Measurements from ENCODE around the gene RPS2.

Gene RPS2

DNA sequence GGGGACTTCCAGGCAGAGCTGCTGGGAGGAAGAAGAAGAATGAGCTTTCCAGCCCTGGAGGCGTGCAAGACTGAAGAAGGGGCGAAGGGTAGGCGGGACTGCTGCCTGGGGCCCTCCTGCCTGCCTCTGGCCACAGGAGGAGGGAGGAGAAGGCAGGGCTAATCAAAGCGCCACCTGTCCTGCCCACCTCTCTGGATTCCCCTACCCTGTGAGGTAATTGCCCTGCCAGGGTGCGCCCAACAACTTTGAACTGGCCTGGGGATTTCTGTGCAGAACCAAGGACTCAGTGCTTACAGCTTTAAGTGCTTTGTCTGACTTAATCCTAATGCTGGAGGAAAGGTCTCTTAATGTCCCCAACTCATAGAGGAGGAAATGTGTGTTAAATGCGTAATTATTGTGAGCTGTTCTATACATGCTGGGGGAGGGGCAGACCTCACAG, 16.8 kb upstream of the RPS2 start, which contains the start of gene NOXO1:
Gene NOXO1 (minus strand): TSS at position 72 of the 439 bp plus-strand sequence. CDS start 290 bp downstream, outside the sequence.
- DNase-seq (ENCODE audit: low read depth) = no peak

DNA sequence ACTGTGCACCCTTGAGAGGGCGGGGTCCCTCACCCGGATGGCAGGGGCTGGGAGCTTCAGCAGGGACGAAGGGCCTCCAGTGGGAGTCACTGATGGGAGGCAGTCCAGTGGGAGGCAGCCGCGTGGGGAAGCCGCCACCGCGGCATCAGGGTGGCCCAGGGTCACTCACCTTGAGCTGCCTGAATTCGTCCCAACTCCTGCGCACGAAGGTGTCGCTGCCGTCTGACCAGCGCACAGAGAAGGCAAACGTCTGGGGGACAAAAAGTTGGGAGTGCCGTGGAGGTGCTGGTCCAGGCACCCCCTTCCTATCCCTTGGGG, 16.1 kb upstream of the RPS2 start:
- no peak for DNase-seq (ENCODE audit: low read depth)

DNA sequence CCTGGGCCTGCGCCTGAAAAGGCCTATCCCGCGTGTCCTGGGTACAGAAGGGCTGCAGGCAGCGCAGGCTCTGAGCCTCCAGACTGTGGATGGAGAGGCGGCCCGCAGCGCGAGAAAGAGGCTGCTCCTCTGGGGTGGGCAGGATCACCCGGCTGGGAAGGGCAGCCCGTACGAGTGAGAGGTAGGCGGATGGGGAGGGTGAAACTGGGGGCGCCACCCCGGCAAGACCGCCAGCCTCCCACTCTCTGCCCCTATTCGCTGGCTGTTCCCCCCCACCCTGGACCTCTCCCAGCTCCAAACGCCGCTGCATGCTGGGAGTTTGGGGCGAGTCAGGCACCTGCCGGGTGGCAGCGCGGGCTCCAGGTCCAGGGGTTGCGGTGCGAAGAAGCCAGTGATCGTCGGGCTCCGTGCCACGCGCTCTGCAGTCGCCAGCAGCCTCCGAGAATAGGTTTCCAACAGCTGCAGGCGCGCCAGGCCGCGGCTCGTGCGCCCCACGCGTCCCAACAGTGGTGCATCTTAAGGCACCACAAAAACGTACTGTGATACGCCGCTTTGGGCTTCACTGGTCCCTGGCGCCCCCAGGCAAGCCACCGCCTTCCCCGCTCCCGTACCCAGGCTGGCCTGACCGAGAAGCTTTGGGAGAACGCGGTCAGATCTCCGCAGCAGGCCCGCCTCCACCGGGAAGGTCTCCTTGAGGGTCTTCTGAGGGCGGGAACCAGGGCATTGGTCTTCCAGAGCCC, 15.6 kb upstream of the RPS2 start:
- no peak for DNase-seq (ENCODE audit: low read depth)

DNA sequence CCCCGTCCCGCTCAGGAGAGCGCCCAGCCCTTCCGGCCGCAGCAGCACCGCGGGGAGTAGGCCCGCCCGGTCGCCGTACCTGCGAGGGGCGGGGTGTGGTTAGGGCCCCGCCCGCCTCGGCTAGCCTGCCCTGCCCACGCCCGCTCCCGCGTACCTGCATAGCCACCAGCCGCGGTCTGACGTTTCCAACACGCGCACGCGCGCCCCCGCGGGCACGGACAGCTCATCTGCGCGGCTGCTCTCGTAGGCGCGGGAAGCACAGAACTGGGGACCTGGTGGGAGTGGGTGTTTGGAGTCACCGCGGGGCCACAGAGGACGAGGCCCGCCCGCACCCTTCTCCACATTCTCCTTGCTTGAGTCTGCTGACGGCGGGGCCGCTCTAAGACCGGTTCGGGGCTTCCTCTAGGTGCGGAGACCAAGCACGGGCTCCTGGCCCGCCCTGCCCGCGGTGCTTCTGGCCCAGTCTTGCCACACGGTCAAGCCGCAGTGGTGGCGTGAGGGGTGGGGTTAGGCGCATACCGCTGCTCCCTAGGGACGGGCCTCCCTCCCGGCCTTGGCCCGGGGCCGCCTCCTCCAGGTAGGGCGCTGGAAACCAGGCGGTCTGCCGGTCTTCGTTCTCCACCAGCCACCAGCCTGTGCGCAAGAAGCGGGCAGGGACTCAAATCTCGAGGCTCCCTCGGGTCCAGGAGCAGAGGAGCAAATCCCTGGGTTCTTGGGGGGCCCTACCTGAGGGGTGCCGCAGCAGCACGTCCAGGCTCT, 14.8 kb upstream of the RPS2 start:
- DNase-seq (ENCODE audit: low read depth) = no peak

DNA sequence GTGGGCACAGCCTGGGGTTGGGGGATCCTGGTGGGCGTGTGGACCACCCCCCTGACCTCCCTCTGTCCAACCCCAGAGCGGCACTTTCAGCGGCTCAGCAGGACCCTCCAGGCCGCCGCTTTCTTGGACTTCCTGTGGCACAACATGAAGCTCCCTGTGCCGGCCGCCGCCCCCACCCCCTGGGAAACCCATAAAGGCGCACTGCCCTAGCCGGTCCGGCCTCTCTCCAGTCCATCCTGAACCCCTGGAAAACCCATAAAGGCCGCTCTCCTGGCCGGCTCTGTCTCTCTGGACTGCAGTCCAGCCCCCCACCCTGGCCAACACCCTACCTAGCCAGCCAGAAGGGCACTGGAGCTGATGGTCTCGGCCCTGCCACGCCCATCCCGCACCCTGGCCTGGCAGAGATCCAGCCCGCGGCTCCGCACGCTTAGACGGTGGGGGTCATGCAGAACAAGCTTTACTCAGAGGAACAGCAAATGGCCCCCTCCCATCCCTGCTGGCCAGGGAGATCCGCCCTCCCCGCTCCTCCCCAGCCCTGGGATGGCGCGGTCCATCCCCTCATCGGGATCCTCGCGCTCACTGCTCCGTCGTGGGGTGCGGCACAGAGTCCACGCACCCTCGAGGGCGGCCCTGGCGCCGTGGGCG, 14.0 kb upstream of the RPS2 start:
- no peak for DNase-seq (ENCODE audit: low read depth)

DNA sequence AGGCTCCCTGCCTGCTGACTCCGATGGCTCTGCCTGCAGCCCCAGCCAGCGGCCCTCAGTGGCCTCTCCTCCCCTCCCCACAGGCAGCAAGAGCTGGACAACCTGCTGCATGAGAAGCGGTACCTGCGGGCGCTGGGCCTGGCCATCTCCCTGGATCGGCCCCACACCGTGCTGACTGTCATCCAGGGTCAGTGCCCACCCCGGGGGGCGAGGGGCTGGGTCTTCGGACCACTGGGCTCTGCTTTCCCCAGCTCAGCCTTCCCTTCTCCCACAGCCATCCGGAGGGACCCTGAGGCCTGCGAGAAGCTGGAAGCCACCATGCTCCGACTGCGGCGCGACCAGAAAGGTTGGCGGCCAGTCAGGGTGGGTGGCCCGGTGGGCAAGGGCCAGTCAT, 13.2 kb upstream of the RPS2 start:
- DNase-seq (ENCODE audit: low read depth) = no peak

DNA sequence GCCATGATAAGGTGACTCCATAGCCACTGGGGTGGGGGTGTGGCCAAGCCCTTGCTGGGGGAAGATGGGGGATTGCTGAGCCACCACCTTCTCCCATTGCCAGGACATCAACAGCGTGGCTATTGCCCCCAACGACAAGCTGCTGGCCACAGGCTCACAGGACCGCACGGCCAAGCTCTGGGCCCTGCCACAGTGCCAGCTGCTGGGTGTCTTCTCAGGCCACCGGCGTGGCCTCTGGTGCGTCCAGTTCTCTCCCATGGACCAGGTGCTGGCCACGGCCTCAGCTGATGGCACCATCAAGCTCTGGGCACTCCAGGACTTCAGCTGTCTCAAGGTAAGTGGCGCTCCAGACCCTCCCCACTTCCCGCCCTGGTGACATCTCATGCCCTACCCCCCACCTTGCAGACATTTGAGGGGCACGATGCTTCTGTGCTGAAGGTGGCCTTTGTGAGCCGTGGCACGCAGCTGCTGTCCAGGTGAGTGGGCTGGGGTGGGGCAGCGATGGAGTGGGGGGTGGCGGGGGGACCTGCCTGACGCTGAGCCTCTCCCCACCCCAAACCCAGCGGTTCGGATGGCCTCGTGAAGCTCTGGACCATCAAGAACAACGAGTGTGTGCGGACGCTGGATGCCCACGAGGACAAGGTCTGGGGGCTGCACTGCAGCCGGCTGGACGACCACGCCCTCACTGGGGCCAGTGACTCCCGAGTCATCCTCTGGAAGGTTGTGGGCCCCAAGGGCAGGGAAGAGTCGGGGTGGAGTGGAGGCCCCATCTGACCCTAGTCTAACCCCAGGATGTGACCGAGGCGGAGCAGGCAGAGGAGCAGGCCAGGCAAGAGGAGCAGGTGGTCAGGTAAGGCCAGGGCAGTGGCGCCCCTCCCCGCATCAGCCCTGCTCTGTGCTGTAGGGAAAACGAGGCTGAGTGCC, 12.6 kb upstream of the RPS2 start:
- no peak for DNase-seq (ENCODE audit: low read depth)

DNA sequence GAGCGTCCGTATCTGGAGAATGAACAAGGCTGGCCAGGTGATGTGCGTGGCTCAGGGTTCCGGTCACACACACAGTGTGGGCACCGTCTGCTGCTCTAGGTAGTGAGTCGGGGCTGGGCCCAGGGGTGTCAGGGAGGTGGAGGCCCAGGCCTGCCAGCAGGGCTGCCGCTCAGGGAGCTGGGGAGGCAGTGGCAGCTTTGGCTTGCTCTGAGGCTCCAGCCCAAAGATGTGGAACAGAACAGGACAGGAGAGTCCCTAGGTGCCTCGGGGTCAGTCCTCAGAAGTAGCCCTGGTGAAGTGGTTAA, 11.5 kb upstream of the RPS2 start:
- no peak for DNase-seq (ENCODE audit: low read depth)

DNA sequence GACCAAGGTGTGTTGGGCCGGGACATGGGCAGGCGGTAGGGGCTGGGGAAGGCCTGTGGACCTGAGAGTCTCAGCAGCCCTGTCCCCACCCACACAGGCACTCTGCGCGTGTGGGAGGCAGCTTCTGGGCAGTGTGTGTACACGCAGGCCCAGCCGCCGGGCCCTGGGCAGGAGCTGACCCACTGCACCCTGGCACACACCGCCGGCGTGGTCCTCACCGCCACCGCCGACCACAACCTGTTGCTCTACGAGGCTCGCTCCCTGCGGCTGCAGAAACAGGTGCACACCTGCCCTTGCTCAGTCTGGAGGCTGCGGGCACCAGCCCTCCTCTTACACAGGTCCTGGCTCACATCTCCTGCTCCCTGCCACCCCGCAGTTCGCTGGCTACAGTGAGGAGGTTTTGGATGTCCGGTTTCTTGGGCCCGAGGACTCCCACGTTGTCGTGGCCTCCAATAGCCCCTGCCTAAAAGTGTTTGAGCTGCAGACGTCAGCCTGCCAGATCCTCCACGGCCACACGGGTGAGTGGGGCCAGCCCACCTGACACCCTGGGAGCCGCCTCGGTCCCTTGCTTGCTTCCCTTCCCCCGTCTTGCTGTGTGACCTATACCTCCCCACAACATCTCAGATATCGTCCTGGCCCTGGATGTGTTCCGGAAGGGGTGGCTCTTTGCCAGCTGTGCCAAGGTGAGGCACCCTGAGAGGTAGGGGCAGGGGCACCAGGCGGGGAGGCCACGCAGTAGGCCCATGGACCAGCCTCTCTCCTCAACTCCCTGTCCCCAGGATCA, 11.0 kb upstream of the RPS2 start:
- DNase-seq (ENCODE audit: low read depth) = no peak

DNA sequence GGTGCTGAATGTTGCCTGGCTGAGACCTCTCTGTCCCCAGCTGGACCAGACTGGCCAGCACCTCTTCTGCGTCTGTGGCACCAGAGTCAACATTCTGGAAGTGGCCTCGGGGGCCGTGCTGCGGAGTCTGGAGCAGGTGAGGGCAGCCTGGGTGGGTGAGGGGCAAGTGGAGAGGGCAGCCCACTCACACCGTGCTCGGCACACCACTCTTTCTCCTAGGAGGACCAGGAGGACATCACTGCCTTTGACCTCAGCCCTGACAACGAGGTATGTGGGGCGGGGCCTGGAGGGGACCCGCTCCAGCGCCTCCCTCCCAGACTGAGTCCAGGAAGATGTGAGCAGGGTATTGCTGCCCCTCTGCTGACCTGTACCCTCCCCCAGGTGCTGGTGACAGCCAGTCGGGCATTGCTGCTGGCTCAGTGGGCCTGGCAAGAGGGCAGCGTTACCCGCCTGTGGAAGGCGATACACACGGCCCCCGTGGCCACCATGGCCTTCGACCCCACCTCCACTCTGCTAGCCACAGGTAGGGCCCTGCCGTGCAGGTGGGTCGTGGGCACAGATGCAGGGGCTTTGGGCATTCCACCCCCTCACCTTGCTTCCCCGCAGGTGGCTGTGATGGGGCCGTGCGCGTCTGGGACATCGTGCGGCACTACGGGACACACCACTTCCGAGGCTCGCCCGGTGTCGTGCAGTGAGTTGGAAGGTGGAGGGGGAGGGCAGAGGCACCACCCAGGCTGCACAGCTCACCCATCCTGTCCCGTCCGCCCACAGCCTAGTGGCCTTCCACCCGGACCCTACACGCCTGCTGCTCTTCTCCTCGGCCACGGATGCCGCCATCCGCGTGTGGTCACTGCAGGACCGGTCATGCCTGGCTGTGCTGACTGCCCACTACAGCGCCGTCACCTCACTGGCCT, 9.8 kb upstream of the RPS2 start:
- no peak for DNase-seq (ENCODE audit: low read depth)

DNA sequence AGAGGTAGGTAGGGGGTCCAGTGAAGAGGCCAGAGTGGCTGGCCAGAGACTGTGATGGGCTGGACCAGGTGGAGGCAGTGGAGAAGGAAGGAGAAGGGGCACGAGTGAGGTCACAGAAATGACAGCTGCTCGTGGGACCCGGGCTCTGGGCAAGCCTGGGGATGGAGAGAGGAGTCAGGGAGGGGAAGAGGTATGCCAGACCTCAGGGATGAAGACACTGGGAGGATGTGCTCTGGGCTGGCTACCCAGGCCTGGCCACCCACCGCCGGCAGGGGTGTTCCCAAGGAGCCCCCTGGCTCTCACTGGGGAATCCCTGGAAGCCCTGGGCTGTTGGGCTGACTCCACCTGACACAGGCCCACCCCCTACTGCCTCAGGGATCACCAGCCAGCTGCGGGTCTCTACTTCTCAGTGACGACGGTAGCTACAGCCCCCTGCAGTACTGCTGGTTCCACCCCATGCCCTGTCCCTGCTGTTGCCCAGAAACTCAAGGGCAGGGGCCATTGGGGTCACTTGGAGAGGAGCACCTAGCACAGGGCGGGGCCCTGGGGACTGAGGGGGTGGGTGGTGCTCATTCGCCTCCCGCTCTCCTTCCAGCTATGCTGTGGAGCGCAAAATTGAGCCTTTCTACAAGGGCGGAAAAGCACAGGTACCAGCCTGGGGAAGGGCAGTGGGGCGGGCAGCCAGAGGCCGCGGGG, 9.0 kb upstream of the RPS2 start:
- no peak for DNase-seq (ENCODE audit: low read depth)

DNA sequence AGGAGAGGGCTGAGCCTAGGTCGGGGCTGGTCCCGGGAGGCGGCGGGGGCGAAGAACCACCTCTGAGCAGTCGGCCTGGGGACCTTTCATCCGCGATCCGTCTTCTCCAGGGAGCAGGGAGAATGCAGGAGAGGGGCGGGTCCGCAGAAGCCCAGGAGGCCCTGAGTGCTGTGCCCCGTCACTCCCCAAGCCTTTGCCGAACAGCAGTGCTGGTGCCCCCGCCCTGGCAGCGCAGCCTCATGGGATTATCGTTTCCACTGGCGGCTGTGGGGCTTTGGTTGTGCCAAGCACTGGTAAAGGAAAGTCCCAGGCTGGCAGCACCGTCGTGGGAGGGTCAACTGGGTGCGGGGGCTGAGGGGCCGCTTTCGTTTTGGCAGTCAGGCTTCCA, 7.9 kb upstream of the RPS2 start:
- no peak for DNase-seq (ENCODE audit: low read depth)

DNA sequence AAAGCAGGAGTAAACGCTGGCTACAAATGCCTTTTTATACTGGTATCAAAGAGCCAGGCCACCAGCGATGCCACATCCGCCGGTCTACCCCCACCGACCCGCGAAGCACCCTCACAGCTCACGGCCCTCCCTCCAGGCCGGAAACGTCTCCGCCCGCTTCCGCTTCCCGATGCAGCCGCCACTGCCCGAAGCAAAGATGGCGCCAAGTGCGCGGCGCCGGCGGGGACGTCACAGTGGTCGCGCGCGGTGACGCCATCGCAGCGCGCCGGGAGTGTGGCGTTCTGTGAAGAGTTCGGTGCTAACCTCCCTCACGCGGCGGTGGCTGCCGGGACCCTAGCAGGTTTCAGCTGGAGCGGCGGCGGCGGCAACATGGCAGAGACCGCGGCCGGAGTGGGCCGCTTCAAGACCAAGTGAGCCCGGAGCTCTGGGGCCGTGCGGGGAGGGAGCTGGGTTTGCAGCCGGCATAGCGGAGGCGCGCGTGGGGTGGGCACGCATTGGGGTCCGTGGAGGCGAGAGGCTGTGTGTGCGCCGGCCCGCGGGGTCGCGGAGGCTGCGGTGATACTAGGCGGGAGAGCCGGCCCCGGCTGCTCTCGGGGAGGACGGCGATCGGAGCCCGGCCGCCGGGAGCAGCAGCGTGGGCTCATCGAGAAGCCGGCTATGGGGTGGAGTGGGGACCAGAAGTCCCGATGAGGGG, 7.3 kb upstream of the RPS2 start, which contains the start of gene TBL3:
Gene TBL3 (plus strand): TSS at position 258 of the 694 bp plus-strand sequence. CDS start 112 bp downstream, at position 370.
- peak; percentile 97 for DNase-seq (ENCODE audit: low read depth)

DNA sequence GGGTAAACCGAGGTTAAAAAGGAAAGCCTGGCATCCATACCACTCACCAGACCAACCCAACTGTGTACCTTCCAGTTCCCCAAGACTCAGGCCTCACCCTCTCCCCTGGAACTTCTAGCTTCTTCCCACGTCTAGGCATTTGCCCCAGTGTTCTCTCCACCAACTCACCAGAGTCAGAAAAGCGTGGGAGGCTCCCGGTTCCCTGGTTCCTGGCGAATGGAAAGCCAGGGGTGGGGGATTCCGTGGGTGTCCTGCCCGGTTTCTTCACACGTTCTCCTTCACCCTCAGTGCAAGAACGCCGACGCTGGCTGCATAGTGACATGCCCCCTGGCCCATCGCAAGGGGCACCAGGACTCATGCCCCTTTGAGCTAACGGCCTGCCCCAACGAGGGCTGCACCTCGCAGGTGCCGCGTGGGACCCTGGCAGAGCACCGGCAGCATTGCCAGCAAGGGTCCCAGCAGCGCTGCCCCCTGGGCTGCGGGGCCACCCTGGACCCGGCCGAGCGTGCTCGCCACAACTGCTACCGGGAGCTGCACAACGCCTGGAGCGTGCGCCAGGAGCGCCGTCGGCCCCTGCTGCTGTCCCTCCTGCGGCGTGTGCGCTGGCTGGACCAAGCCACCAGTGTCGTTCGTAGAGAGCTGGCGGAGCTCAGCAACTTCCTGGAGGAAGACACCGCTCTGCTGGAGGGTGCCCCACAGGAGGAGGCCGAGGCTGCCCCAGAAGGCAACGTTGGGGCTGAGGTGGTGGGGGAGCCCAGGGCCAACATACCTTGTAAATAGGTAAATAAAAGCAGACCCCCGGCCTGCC, 3.7 kb upstream of the RPS2 start:
- DNase-seq (ENCODE audit: low read depth) = no peak

DNA sequence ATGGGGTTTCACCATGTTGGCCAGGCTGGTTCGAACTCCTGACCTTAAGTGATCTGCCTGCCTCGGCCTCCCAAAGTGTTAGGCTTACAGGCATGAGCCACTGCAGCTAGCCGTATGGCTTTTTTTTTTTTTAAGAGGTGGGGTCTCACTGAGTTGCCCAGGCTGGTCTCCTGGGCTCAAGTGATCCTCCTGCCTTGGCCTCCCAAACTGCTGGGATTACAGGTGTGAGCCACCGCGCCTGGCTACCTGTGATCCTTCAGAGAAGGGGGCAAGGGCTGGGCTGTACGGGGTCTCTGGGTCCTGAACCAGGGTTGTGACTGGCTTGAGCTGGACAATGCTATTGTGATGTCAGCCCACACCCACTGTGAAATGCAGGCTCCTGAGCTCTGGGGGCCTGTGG, 1.8 kb upstream of the RPS2 start, which contains the start of gene RNF151:
Gene RNF151 (plus strand): TSS at position 397 of the 400 bp plus-strand sequence. CDS start 26 bp downstream, outside the sequence.
- no peak for DNase-seq (ENCODE audit: low read depth)

DNA sequence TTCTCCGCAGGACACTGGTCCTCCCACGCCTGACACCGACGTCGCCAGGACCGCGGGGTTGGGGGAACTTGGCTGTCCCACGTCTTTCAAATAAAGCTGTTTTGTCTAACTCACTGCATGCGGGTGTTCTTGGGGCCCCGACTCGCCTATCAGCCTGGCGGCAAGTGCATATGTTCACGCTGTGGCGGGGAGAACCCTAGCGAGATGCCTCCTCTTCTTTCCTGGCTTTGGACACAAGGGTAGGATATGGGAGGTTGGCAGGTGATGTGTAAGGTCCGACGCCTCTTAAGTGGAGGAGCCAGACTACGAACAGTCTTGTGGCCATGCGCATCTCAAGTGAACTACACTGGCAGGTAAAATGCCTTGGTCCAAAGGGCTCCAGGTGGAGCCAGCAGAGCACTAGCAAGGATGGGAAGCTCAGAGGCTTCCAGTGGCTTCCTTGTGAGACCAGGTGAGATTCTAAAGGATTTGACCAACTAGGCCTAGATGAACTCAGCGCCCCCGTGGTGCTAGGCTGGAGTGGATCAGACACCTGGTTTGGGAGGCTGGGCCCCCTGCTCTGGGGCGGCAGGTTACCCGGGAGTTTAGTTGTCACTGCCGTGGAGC, 873 bp upstream of the RPS2 start:
- no peak for DNase-seq (ENCODE audit: low read depth)

DNA sequence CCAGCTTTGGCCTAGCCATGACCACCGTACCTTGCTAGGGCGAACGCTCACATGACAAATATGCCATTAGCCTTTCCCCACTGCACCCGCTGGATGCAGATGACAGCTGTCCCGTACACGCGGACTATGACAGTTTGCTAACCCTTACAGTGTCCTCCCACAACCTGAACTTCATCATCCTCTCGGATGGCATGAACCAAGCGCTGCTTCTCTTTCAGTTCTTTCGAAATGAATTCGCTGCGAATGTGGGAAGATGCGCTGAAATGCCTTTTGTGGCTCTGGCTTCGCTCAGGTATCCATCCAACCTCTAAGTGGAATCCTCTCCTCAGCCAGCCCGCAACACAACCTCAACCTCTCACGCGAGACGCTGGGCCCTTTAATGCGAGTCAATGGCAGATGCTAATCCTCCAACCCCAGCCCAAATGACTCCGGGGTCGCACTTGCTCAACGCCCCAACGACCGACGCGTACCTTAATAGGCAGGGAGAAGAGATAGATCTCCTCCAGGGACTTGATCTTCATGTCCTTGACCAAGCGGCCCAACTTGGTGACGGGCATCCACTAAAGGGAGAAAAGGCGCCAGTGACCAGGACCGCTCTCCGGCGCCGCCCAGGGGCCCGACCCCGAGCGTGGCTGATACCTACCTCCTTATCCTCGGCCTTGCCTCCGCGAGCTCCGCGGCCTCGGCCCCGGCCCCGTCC, 670 bp downstream of the RPS2 start:
- DNase-seq (ENCODE audit: low read depth) = no peak
